Mesothelial cell of epicardium (in vitro differentiated cells): ENCODE data around the gene DEGS2. TPM values are rescaled to one million over a fixed set of nuclear protein-coding genes. Genes with fewer than 3 reads are reported as not detected.

ENCODE experiments used
- DNase-seq, 2 experiments: peaks; one replicate each; pipeline ENCODE4 v3.0.0; 2021; ENCODE audit warnings: low spot score in 2 of 2; ENCODE audit not compliant: unreplicated experiment in 2 of 2
- H3K27ac Mint-ChIP-seq: 2 replicates; pipeline ENCODE4 v1.8.0; 2021; ENCODE audit warnings: mixed read lengths
- H3K27me3 Mint-ChIP-seq: 2 replicates; pipeline ENCODE4 v1.8.0; 2021; ENCODE audit warnings: low read depth, mixed read lengths
- H3K36me3 Mint-ChIP-seq: 2 replicates; pipeline ENCODE4 v1.8.0; 2021; ENCODE audit warnings: mixed read lengths
- H3K4me1 Mint-ChIP-seq: 2 replicates; pipeline ENCODE4 v1.8.0; 2021; ENCODE audit warnings: mixed read lengths
- H3K4me3 Mint-ChIP-seq: 2 replicates; pipeline ENCODE4 v1.8.0; 2021; ENCODE audit warnings: mild to moderate bottlenecking, moderate library complexity, mixed read lengths
- H3K9me3 Mint-ChIP-seq: 2 replicates; pipeline ENCODE4 v1.8.0; 2021; ENCODE audit warnings: mixed read lengths
- CTCF ChIP-seq: fragments of 200-600 bp; sonication (generic); IDR thresholded peaks from one replicate; pipeline ENCODE4 v1.5.0; 2021; ENCODE audit warnings: antibody characterized with exemption; ENCODE audit not compliant: unreplicated experiment
- total RNA-seq: library from RNA; stranded (reverse); gene quantifications from 3 replicates; pipeline ENCODE4 v1.2.1, GENCODE V29; 2021

The DEGS2 gene
- total RNA-seq, 1 donor from 2014 or later, result 2.1 TPM

- DNase-seq, result no peak
- Mint-ChIP-seq H3K4me3 (no peak overlapping the region), H3K27ac (no peak overlapping the region), H3K9me3 (no peaks in the 10 kb centered on the region), H3K27me3 (no peaks in the 10 kb centered on the region), H3K4me1 (no peaks in the 10 kb centered on the region), H3K36me3 (peaks cover 15% of the 10 kb centered on the region)
- no peak for TF ChIP-seq CTCF
Measured at GRCh38 chr14:100122481-100123223, 36.8 kb downstream of the DEGS2 start.

- DNase-seq, result no peak
- no peaks in the 10 kb centered on the region for H3K27me3 Mint-ChIP-seq
- no peak overlapping the region for H3K4me3 Mint-ChIP-seq
- peaks cover 12% of the 10 kb centered on the region for H3K36me3 Mint-ChIP-seq
- no peak overlapping the region for H3K27ac Mint-ChIP-seq
- no peak for TF ChIP-seq CTCF
- peaks cover under 1% of the 10 kb centered on the region for H3K4me1 Mint-ChIP-seq
- no peaks in the 10 kb centered on the region for H3K9me3 Mint-ChIP-seq
Measured at GRCh38 chr14:100121643-100122480, 37.6 kb downstream of the DEGS2 start.

- Mint-ChIP-seq H3K9me3 (no peaks in the 10 kb centered on the region), H3K4me1 (peaks cover 7% of the 10 kb centered on the region), H3K36me3 (peaks cover 12% of the 10 kb centered on the region), H3K27ac (no peak overlapping the region), H3K4me3 (no peak overlapping the region), H3K27me3 (no peaks in the 10 kb centered on the region)
- DNase-seq, result no peak
- no peak for TF ChIP-seq CTCF
Measured at GRCh38 chr14:100120522-100121269, 38.7 kb downstream of the DEGS2 start.

GRCh38 chr14:100119251-100119650 is 40.2 kb downstream of the DEGS2 start:
- no peak overlapping the region for H3K4me3 Mint-ChIP-seq
- peaks cover 6% of the 10 kb centered on the region for H3K36me3 Mint-ChIP-seq
- peaks cover 7% of the 10 kb centered on the region for H3K4me1 Mint-ChIP-seq
- H3K9me3 Mint-ChIP-seq, result no peaks in the 10 kb centered on the region
- no peak for DNase-seq
- H3K27me3 Mint-ChIP-seq, result no peaks in the 10 kb centered on the region
- H3K27ac Mint-ChIP-seq, result no peak overlapping the region
- TF ChIP-seq CTCF, result no peak

GRCh38 chr14:100118396-100119011 is 40.9 kb downstream of the DEGS2 start:
- DNase-seq, result no peak
- H3K27me3 Mint-ChIP-seq, result no peaks in the 10 kb centered on the region
- H3K4me3 Mint-ChIP-seq, result no peak overlapping the region
- H3K36me3 Mint-ChIP-seq, result peaks cover 6% of the 10 kb centered on the region
- no peak for TF ChIP-seq CTCF
- H3K4me1 Mint-ChIP-seq, result peaks cover 7% of the 10 kb centered on the region
- no peaks in the 10 kb centered on the region for H3K9me3 Mint-ChIP-seq
- no peak overlapping the region for H3K27ac Mint-ChIP-seq
